GM18505 (cell line): ENCODE measurements around the gene CLEC3B.

ENCODE experiments used
- ATAC-seq: cut with Tn5 transposase; IDR thresholded peaks from one replicate; pipeline ENCODE4 v1.9.1; 2021; ENCODE audit not compliant: unreplicated experiment
- POLR2A ChIP-seq: IDR thresholded peaks from 4 replicates; pipeline ENCODE4 v1.6.1; 2011; ENCODE audit warnings: borderline replicate concordance; ENCODE audit not compliant: insufficient read depth, insufficient read length; ENCODE audit errors: extremely low read depth

The CLEC3B gene

DNA sequence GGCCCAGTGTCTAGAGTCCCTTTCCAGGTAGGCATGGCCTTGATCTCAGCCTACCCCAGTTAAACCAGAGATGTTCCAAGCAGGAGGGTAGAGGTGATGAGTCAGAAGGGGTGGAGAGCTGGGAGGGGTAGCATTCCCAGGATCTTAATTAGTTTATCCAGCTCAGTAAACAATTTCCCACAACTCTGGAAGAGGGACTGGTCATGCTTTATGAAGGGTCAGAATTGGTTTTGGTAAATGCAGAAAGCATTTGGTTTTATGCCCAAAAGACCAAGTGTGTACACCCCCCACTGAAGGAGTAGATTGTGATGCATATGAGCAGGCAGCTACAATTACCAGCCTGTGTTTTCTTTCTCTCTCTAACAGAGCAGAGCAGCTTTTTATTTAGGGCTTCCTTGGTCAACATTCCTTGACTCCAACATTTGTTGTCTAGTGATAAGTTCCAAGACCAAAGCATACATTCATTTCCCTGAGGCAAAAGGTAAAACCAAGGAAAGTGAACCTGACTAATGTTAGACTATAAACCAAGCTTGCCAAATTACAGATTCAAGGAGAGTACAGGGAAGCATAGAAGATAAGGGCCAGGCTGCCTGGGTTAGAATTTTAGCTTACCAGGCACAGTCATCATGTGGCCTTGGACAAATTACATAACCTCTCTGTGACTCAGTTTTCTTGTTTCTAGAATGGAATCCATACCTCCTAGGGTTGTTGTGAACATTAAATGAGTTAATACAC is 32.5 kb upstream of the CLEC3B start:
- no peak for TF ChIP-seq POLR2A
- ATAC-seq: no peak

DNA sequence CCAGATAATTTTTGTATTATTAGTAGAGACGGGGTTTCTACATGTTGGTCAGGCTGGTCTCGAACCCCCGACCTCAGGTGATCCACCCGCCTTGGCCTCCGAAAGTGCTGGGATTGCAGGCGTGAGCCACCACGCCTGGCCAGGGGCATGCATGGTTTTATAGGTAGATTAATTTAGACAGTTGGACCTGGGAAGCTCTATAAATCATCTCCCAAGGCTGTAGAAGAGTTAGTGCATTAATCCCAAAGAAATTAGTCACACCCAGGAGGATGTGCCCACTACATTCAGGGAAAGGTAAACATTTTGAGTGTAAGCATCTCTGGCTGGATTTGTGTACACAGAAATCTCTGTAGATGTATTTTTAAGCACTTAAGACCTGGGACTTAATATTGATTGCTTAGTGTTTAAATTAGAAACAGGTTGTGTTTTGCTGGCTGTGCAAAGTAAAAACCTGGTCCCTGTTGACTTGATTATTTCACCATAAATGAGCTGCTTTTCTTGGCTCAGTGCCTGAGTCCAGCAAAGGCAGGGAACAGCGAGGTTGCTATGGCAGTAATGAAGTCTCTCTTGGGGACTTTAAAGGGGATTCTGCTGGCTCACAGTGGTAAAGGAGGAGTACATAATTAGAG is 30.8 kb upstream of the CLEC3B start:
- no peak for ATAC-seq
- TF ChIP-seq POLR2A: no peak

DNA sequence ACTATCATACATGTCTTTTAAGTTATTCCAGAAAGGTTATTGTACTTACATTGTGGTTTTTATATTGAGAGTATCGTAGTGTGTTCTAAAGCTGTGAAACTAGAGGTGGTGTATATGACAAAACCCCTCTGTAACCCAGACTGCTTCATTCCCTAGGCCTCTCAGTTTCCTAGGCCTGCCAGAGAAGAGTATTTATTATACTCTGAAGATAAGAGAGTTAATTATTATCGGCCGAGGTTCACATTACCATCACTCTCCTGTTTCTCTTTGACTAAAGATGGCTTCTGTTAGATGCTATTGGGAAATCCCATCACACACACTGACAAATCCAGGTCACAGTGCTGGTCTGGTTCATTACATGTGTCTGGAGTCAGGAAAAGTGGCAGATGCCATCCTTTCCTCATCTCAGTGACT is 29.5 kb upstream of the CLEC3B start:
- no peak for TF ChIP-seq POLR2A

DNA sequence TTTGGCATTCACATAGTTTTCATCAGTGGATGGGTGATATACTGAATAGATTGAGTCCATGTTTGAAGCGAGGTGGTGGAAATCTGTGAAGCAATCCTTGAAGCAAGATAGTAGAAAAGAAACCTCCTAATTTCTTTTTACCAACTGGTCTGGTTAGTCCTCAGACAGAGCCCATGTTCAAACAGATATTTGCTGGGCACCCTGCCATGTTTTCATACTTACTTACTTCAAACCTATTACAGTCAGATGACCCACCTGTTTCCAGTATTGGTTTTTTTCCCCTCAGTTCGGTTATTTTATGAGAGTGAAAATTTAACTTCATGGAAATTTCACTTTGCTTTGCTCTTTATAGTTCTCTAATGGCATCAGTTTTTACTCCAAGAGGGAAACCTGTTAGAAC is 26.3 kb upstream of the CLEC3B start:
- ATAC-seq: no peak
- no peak for TF ChIP-seq POLR2A

More for the DNA sequence above, 29.5 kb upstream of the CLEC3B start:
- no peak for ATAC-seq

DNA sequence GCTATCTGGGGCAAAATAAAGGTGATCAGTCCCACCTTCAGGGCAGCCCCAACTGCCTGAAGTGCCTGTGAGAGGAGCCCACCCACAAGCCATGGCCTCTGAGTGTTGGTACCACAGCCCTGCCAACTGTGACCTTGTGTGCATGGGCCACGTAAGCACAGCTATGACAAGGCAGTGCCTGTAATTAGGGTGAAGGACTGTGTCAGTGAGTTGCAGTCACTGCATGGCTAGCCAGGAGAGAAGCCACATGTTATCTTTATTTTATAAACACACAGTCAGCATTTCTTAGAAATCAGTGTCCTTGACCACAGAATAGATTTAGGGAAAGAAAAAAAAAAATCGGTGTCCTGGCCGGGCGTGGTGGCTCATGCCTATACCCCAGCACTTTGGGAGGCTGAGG is 25.3 kb upstream of the CLEC3B start:
- TF ChIP-seq POLR2A: no peak
- ATAC-seq: no peak

DNA sequence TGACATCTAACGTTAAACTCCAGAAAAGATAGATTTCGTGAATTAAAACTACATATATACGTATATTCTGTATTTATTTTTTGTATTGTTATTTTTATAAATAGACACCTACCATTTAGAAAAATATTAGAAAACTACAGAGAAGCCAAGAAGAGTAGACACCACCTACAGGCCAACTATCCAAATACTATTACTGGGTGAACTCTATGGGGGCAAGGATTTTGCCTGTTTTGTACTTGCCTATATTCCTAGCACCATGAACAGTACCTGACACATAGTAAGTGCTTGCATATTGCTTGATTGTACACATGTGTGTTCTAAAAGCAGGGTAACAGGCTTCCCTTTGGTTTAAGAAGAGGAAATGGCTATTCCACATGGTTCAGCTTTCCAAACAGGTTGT is 24.4 kb upstream of the CLEC3B start:
- no peak for ATAC-seq
- TF ChIP-seq POLR2A: no peak

DNA sequence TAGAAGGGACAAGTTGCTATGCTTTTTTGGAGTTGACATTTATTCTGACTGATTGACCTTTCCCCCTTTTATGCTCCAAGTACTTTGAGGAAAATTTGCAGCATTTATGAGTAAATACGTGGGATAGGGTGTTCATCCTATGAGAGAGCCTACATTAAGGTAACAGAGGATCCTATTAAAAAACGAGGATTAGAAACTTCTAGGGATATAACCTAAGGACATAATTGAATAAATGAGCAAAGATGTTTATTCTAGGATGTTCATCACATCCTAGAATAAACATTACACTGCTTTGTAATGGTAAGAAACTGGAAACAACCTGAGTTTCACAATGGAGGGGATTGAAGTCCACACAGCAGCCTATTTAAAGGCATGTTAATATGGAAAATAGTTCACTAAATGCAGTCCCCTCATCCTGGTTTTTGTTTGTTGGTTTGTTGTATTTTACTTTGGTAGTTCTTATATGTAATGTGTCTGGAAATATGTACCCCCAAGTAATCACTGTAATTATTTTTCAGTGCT is 23.9 kb upstream of the CLEC3B start:
- ATAC-seq: no peak
- TF ChIP-seq POLR2A: no peak

DNA sequence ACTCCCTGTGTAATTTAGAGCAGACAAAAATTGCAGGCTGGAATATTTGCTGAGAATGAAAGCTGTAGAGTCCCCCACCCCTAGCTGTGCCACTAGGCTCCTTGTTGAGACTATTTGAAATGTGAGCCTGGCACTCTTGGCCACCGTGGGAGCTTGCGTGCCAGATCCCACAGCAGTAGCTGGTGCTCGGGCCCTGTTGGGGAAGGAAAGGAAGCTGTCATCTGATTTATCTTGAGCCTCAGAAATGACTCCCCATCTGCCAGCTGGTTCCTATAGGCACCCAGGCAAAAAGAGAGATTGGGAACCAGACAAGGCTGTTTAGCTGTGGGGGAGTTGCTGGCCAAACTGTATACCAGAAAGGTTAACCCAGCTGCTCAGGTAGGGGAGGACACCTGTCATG is 23.4 kb upstream of the CLEC3B start:
- no peak for TF ChIP-seq POLR2A
- ATAC-seq: no peak

DNA sequence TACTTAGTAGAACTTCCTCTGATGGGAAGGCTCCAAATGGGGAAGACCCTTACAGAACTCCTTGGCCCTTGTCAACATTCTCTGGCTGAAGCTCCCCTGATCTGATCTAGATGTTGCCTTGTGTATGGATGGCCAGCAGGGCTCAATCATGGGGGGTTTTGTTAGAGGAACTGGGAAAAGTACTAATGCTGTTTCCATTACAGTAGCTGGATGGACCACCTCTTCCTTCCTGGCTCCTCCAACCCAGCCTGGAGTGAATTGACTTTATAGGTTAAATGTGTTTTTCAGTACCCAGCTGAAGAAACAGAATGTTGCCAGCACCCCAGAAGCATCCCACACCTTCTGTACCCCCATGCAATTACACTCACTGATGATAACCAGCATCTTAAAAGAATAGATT is 22.7 kb upstream of the CLEC3B start:
- no peak for ATAC-seq
- no peak for TF ChIP-seq POLR2A

DNA sequence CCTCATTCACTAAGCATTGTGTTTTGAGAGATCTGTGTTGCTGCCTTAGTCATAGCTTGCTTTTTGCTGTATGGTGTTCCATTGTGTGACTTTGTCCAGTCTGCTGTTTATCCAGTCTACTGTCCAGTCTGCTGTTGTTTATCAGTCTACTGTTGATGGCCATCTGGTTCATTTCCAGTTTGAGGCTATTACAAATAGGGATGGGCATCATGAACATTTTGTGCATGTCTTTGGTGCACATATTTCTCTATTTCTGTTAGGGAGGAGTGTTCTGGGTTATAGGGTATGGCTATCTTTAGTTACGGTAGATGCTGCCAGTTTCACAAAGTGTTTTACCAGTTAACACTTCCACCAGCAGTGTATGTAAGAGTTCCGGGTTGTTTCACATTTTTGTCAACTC is 22.2 kb upstream of the CLEC3B start:
- TF ChIP-seq POLR2A: no peak
- no peak for ATAC-seq

DNA sequence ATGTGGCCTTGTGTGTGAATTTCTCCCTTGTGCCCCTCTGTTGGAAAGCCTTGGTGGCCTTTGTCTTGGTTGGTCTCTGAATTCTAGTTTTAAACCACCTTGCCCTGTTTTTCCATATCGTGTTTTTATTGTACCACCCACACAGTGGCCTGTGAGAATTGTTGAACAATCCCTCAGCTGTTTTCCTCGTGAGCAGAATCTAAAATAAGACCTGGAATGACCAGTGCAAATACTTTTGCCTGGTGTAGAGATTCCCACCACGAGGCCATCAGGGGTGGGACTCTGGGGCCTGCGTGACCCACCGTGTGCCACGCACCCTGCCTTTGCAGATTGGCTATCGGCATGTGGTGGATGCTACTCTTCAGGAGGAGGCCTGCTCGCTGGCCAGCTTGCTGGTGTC is 19.0 kb upstream of the CLEC3B start:
- no peak for TF ChIP-seq POLR2A
- ATAC-seq: no peak

DNA sequence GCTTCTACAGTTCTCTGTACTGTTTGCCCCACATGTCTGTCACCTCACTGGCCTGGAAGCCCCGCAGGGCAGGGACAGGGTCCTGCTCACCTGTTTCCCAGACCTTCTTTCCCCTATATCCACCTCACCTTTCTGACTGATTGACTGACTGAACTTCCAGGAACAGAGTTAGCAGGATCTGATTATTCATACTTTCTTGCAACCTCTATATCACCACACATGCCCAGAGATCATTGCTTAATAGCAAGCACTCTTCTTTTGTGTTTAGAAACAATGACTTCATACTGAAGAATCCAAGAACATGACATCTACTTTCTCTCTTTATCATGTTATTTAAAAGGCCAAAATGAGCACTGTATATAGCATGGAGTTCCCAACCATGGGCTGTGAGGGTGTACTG is 18.0 kb upstream of the CLEC3B start:
- no peak for ATAC-seq
- no peak for TF ChIP-seq POLR2A

DNA sequence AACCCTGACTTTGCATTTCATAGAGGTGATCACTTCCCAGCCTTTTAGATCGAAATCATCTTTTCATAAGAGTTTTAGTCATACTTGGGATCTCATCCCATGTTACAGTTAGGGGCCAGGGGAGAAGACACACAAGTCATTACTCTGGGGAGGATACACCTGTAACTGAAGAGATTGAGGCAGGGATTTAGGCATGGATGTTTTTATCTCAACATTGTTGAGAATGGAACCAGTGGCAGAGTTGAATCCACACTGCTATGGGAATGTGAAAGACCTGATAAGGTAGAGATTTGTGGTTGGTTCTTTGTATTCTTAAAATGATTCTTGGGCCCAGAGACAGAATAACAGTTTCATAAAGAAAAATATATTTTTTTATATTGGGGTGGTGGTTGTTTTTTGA is 16.2 kb upstream of the CLEC3B start:
- TF ChIP-seq POLR2A: no peak
- ATAC-seq: no peak

DNA sequence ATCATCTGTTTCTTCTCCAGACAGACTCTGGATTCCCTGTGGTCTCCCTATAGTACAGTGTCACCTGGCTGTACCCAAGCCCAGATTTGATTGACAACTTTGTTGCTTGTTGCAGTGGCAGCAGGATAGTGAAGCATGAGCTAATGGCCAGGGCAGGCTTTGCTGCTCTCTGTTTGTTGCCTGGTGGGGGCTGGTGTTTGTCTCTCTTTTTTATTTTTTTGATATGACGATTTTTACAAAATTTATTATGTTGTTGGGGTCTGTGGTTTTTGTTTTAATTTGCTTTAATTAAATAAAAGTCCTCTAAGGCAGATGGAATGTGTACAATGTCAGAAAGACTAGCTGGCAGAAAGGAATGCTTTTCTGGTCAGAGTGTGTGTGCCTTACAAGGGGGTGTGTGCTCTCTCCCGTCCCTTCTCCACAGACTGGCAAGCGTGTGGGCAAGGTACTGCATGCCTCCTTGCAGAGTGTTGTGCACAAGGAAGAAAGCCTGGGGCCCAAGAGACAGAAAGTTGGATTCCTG is 15.2 kb upstream of the CLEC3B start:
- no peak for TF ChIP-seq POLR2A
- no peak for ATAC-seq
